IMR-90 (cell line): ENCODE data around the gene CACNA2D4. TPM values are rescaled to one million over a fixed set of nuclear protein-coding genes. Genes with fewer than 3 reads are reported as not detected.

Experiments used
- ATAC-seq: fragments of 200-7000 bp; cut with Tn5 transposase; 2 replicates; pipeline ENCODE4 v1.9.1; 2020; ENCODE audit warnings: low read depth, mild to moderate bottlenecking, moderate library complexity
- BruUV-seq: library from RNA; stranded (reverse); fragments of 400-500 nt; replicated peaks from 2 replicates; lab custom pipeline; 2021; lab: Mats Ljungman, UMichigan
- CTCF ChIA-PET: fragments of 300-600 bp; formaldehyde crosslinking; extraction: SDS; loops from one replicate; lab custom pipeline; 2021; ENCODE audit warnings: antibody characterized with exemption; lab: Yijun Ruan, JAX
- POLR2A ChIA-PET: fragments of 300-600 bp; sonication (Branson Sonifier 250); formaldehyde crosslinking; loops from one replicate; lab custom pipeline; 2022; ENCODE audit warnings: antibody characterized with exemption; ENCODE audit not compliant: unreplicated experiment; lab: Charles Lee
- DNase-seq: peaks from one replicate; pipeline ENCODE4 v3.0.0; 2013
- H2AFZ ChIP-seq: replicated peaks from 2 replicates; pipeline ENCODE3; 2013; ENCODE audit warnings: low read length, mild to moderate bottlenecking; ENCODE audit not compliant: poor library complexity
- H2AK5ac ChIP-seq: 2 replicates; pipeline ENCODE4 v1.6.1; 2013; ENCODE audit warnings: low read depth, low read length, inconsistent platforms
- H2AK9ac ChIP-seq: replicated peaks from 2 replicates; pipeline ENCODE3; 2013; ENCODE audit warnings: mild to moderate bottlenecking, low read depth, low read length, moderate library complexity; ENCODE audit not compliant: poor library complexity
- H2BK120ac ChIP-seq: 2 replicates; pipeline ENCODE4 v1.6.1; 2013; ENCODE audit warnings: low read depth, low read length, inconsistent platforms
- H2BK15ac ChIP-seq: 3 replicates; pipeline ENCODE4 v1.6.1; 2013; ENCODE audit warnings: low read depth, low read length, inconsistent platforms
- H2BK20ac ChIP-seq: 2 replicates; pipeline ENCODE4 v1.6.1; 2013; ENCODE audit warnings: low read depth, mild to moderate bottlenecking, inconsistent platforms, low read length, moderate library complexity
- H2BK5ac ChIP-seq: 2 replicates; pipeline ENCODE4 v1.6.1; 2013; ENCODE audit warnings: mild to moderate bottlenecking, low read depth, low read length, inconsistent platforms; ENCODE audit not compliant: poor library complexity, severe bottlenecking
- H3K14ac ChIP-seq: replicated peaks from 2 replicates; pipeline ENCODE4 v1.6.1; 2013; ENCODE audit warnings: low read depth, low read length, inconsistent platforms
- H3K18ac ChIP-seq: 2 replicates; pipeline ENCODE4 v1.6.1; 2013; ENCODE audit warnings: low read depth, low read length, control low read depth
- H3K23ac ChIP-seq: 2 replicates; pipeline ENCODE4 v1.6.1; 2013; ENCODE audit warnings: low read depth, low read length, inconsistent platforms
- H3K27ac ChIP-seq: 2 replicates; pipeline ENCODE4 v1.5.1; 2013; ENCODE audit warnings: mild to moderate bottlenecking, control low read depth, low read length; ENCODE audit not compliant: insufficient read depth
- H3K27me3 ChIP-seq: 2 replicates; pipeline ENCODE4 v1.6.1; 2013; ENCODE audit warnings: low read length; ENCODE audit not compliant: control insufficient read depth, insufficient read depth
- H3K36me3 ChIP-seq: 2 replicates; pipeline ENCODE4 v1.6.1; 2013; ENCODE audit warnings: low read length, mixed read lengths; ENCODE audit not compliant: control insufficient read depth, insufficient read depth
- H3K4ac ChIP-seq: 2 replicates; pipeline ENCODE4 v1.6.1; 2013; ENCODE audit warnings: low read depth, low read length, inconsistent platforms
- H3K4me1 ChIP-seq: 2 replicates; pipeline ENCODE4 v1.6.1; 2013; ENCODE audit warnings: low read length, mixed read lengths; ENCODE audit not compliant: control insufficient read depth, insufficient read depth
- H3K4me2 ChIP-seq: 2 replicates; pipeline ENCODE4 v1.6.1; 2013; ENCODE audit warnings: low read depth, mild to moderate bottlenecking, control low read depth, low read length, moderate library complexity
- H3K4me3 ChIP-seq: 2 replicates; pipeline ENCODE4 v1.5.1; 2013; ENCODE audit warnings: low read depth, mild to moderate bottlenecking, control low read depth, low read length, moderate library complexity; ENCODE audit not compliant: insufficient read depth
- H3K56ac ChIP-seq: 2 replicates; pipeline ENCODE4 v1.6.1; 2013; ENCODE audit warnings: low read length, inconsistent platforms; ENCODE audit not compliant: insufficient read depth; ENCODE audit errors: extremely low read depth
- H3K79me1 ChIP-seq, 2 experiments: 2 replicates each; pipeline ENCODE4 v1.6.1; 2013; ENCODE audit warnings: low read length in 2 of 2, inconsistent platforms in 1 of 2, low read depth in 1 of 2
- H3K9ac ChIP-seq: 2 replicates; pipeline ENCODE4 v1.6.1; 2013; ENCODE audit warnings: low read depth, low read length, control low read depth
- H3K9me1 ChIP-seq: 2 replicates; pipeline ENCODE4 v1.6.1; 2013; ENCODE audit warnings: low read length, inconsistent platforms; ENCODE audit not compliant: insufficient read depth
- H3K9me3 ChIP-seq: 2 replicates; pipeline ENCODE4 v1.6.1; 2013; ENCODE audit warnings: low read length; ENCODE audit not compliant: control insufficient read depth, insufficient read depth
- H4K20me1 ChIP-seq: 2 replicates; pipeline ENCODE4 v1.6.1; 2013; ENCODE audit warnings: low read length, inconsistent platforms; ENCODE audit not compliant: insufficient read depth
- H4K5ac ChIP-seq: 2 replicates; pipeline ENCODE4 v1.6.1; 2013; ENCODE audit warnings: mild to moderate bottlenecking, low read depth, low read length, control low read depth
- H4K8ac ChIP-seq, 2 experiments: 2 replicates each; pipeline ENCODE4 v1.6.1; 2013; ENCODE audit warnings: low read depth in 2 of 2, low read length in 2 of 2, control low read depth in 1 of 2, inconsistent platforms in 1 of 2
- H4K91ac ChIP-seq: 2 replicates; pipeline ENCODE4 v1.6.1; 2013; ENCODE audit warnings: low read depth, low read length, inconsistent platforms; ENCODE audit not compliant: insufficient read depth
- CEBPB ChIP-seq: IDR thresholded peaks from 2 replicates; pipeline ENCODE4 v1.6.1; 2012; ENCODE audit warnings: low read depth, low read length, improper control_type of control experiment
- CHD1 ChIP-seq: IDR thresholded peaks from 2 replicates; pipeline ENCODE4 v1.6.1; 2012; ENCODE audit warnings: low read depth, low read length, improper control_type of control experiment
- MAZ ChIP-seq: IDR thresholded peaks from 2 replicates; pipeline ENCODE4 v1.6.1; 2012; ENCODE audit warnings: low read depth, mild to moderate bottlenecking, low read length, improper control_type of control experiment, moderate library complexity, borderline replicate concordance
- MXI1 ChIP-seq: IDR thresholded peaks from 2 replicates; pipeline ENCODE4 v1.6.1; 2012; ENCODE audit warnings: low read depth, mild to moderate bottlenecking, low read length, moderate library complexity, borderline replicate concordance
- NFE2L2 ChIP-seq: fragments of 150-350 bp; IDR thresholded peaks from 2 replicates; pipeline ENCODE4 v1.6.1; 2016; ENCODE audit warnings: low read depth, mild to moderate bottlenecking, low read length
- RAD21 ChIP-seq: IDR thresholded peaks from 2 replicates; pipeline ENCODE4 v1.6.1; 2012; ENCODE audit warnings: low read length, improper control_type of control experiment
- RFX5 ChIP-seq: IDR thresholded peaks from 2 replicates; pipeline ENCODE4 v1.8.0; 2012; ENCODE audit warnings: low read depth, mild to moderate bottlenecking, low read length, moderate library complexity
- WGBS, 2 experiments: methylation state at CpG; one replicate each; pipeline versions ENCODE4 v1.1.5 to v1.1.7; 2013; ENCODE audit warnings: missing lambda C conversion rate in 2 of 2; ENCODE audit not compliant: insufficient read length in 1 of 2; ENCODE audit errors: extremely low coverage in 2 of 2; 5-methylcytosine and 5-hydroxymethylcytosine counted together
- dilution Hi-C: fragments of 300-500 bp; cut with HindIII; formaldehyde crosslinking; loops from one replicate; pipeline ENCODE4 v1.14.3; 2018; ENCODE audit warnings: low sequenced_read_pairs; ENCODE audit not compliant: unreplicated experiment
- in situ Hi-C: fragments of 300-500 bp; cut with MboI; formaldehyde crosslinking; loops from 3 replicates; pipeline ENCODE4 v1.14.3; 2019; ENCODE audit warnings: low sequenced_read_pairs, inconsistent platforms, mixed read lengths
- intact Hi-C: fragments of 100-400 bp; cut with micrococcal nuclease; formaldehyde crosslinking; loops from 2 replicates; pipeline ENCODE4 v1.10.0; 2022
- polyA plus RNA-seq, 3 experiments: library from polyadenylated mRNA; depleted of rRNA; stranded (reverse); fragments of >200 nt; gene quantifications; 2 replicates each; pipeline ENCODE4 v1.2.3, GENCODE V29; 2012; ENCODE audit warnings: low replicate concordance in 1 of 3
- total RNA-seq: library from RNA; depleted of rRNA; stranded (reverse); fragments of >200 nt; gene quantifications from 2 replicates; pipeline ENCODE4 v1.2.3, GENCODE V29; 2012
- TF ChIP-seq, protein P1 (sequence below): conservative IDR thresholded peaks from 2 replicates; pipeline ENCODE4 v1.5.1; 2012; ENCODE audit warnings: mild to moderate bottlenecking, low read depth, low read length, improper control_type of control experiment
- TF ChIP-seq, protein P2 (sequence below): fragments of 150-350 bp; IDR thresholded peaks from 2 replicates; pipeline ENCODE4 v1.6.1; 2016; ENCODE audit warnings: low read depth, mild to moderate bottlenecking, low read length, moderate library complexity, borderline replicate concordance
- TF ChIP-seq, protein P3 (sequence below): fragments of 150-350 bp; IDR thresholded peaks from 2 replicates; pipeline ENCODE4 v1.6.1; 2017; ENCODE audit warnings: mild to moderate bottlenecking, antibody characterized with exemption, low read length, low read depth

The CACNA2D4 gene
- total and polyA plus RNA-seq, 2 of the 4 experiments (the other 2 are of a cell fraction): 0.18 to 0.22 TPM

GRCh38 chr12:1761857-1762256 is 156.6 kb downstream of the CACNA2D4 start:
- Histone ChIP-seq H2BK15ac (no peak overlapping the region), H2AK9ac (no peak overlapping the region), H3K23ac (no peak overlapping the region), H3K18ac (no peak overlapping the region), H3K9me1 (peaks cover 9% of the 10 kb centered on the region), H2AFZ (no peak overlapping the region), H4K8ac (no peak overlapping the region), H3K79me1 (peaks cover 18 to 41% of the 10 kb centered on the region in 2 experiments), H2BK120ac (no peak overlapping the region), H3K9ac (no peak overlapping the region), H3K4me2 (no peak overlapping the region), H2BK5ac (no peak overlapping the region), H3K4me3 (no peak overlapping the region), H4K20me1 (no peaks in the 10 kb centered on the region), H3K14ac (no peak overlapping the region), H3K27me3 (no peaks in the 10 kb centered on the region), H3K36me3 (peaks cover 3% of the 10 kb centered on the region; the same call in 1 of the 2 replicates), H2AK5ac (no peak overlapping the region), H3K4me1 (peaks cover 2% of the 10 kb centered on the region; the same call in 1 of the 2 replicates), H3K56ac (no peak overlapping the region), H3K4ac (no peak overlapping the region), H3K9me3 (no peaks in the 10 kb centered on the region), H3K27ac (no peak overlapping the region), H4K91ac (no peak overlapping the region), H2BK20ac (no peak overlapping the region), H4K5ac (no peak overlapping the region)
- BruUV-seq: no TSS peak
- 100% methylated on average over 3 of the region's 3 CpGs; no CpG with 5 or more reads in 1 of the 2 experiments for WGBS, 2 experiments
- intact Hi-C loops (no loop called here), dilution Hi-C loops (no loop called here), in situ Hi-C loops (no loop called here)
- DNase-seq (no peak), ATAC-seq (no peak)
- POLR2A ChIA-PET: no interaction called here
- CTCF ChIA-PET: no interaction called here
- TF ChIP-seq NFE2L2 (no peak), CHD1 (no peak), MXI1 (no peak), CEBPB (no peak), MAZ (no peak), RAD21 (no peak), RFX5 (no peak)
- TF ChIP-seq, protein P1, sequence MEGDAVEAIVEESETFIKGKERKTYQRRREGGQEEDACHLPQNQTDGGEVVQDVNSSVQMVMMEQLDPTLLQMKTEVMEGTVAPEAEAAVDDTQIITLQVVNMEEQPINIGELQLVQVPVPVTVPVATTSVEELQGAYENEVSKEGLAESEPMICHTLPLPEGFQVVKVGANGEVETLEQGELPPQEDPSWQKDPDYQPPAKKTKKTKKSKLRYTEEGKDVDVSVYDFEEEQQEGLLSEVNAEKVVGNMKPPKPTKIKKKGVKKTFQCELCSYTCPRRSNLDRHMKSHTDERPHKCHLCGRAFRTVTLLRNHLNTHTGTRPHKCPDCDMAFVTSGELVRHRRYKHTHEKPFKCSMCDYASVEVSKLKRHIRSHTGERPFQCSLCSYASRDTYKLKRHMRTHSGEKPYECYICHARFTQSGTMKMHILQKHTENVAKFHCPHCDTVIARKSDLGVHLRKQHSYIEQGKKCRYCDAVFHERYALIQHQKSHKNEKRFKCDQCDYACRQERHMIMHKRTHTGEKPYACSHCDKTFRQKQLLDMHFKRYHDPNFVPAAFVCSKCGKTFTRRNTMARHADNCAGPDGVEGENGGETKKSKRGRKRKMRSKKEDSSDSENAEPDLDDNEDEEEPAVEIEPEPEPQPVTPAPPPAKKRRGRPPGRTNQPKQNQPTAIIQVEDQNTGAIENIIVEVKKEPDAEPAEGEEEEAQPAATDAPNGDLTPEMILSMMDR: no peak
- TF ChIP-seq, protein P2, sequence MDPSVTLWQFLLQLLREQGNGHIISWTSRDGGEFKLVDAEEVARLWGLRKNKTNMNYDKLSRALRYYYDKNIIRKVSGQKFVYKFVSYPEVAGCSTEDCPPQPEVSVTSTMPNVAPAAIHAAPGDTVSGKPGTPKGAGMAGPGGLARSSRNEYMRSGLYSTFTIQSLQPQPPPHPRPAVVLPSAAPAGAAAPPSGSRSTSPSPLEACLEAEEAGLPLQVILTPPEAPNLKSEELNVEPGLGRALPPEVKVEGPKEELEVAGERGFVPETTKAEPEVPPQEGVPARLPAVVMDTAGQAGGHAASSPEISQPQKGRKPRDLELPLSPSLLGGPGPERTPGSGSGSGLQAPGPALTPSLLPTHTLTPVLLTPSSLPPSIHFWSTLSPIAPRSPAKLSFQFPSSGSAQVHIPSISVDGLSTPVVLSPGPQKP: no peak
- TF ChIP-seq, protein P3, sequence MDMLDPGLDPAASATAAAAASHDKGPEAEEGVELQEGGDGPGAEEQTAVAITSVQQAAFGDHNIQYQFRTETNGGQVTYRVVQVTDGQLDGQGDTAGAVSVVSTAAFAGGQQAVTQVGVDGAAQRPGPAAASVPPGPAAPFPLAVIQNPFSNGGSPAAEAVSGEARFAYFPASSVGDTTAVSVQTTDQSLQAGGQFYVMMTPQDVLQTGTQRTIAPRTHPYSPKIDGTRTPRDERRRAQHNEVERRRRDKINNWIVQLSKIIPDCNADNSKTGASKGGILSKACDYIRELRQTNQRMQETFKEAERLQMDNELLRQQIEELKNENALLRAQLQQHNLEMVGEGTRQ: no peak
